Aorta (tissue), 5 donors: Measurements from ENCODE around the gene ARHGAP24. TPM values are rescaled to one million over a fixed set of nuclear protein-coding genes. Genes with fewer than 3 reads are reported as not detected.

Source experiments
- ATAC-seq: fragments of 200-7000 bp; cut with Tn5 transposase; one replicate; pipeline ENCODE4 v1.9.1; 2022; ENCODE audit warnings: moderate library complexity; ENCODE audit not compliant: low FRiP score
- DNase-seq, 2 donors: peaks; one replicate each; pipeline ENCODE4 v3.0.0-alpha.2; 2020
- H3K27ac ChIP-seq, 2 donors: one replicate each; pipeline ENCODE4 v1.5.1; 2013; ENCODE audit warnings: low read length in 2 of 2, mild to moderate bottlenecking in 2 of 2, moderate library complexity in 2 of 2, control low read depth in 1 of 2, inconsistent platforms in 1 of 2, low read depth in 1 of 2
- H3K27me3 ChIP-seq, 2 donors: one replicate each; pipeline ENCODE4 v1.6.1; 2013; ENCODE audit warnings: control low read depth in 1 of 2, low read length in 1 of 2, mild to moderate bottlenecking in 1 of 2, moderate library complexity in 1 of 2; ENCODE audit not compliant: insufficient read depth in 2 of 2, control insufficient read depth in 1 of 2
- H3K36me3 ChIP-seq, 2 donors: one replicate each; pipeline ENCODE4 v1.6.1; 2013; ENCODE audit warnings: control low read depth in 1 of 2, low read length in 1 of 2, mild to moderate bottlenecking in 1 of 2; ENCODE audit not compliant: insufficient read depth in 2 of 2, control insufficient read depth in 1 of 2
- H3K4me1 ChIP-seq, 2 donors: one replicate each; pipeline ENCODE4 v1.6.1; 2013; ENCODE audit warnings: low read length in 2 of 2, control low read depth in 1 of 2, mild to moderate bottlenecking in 1 of 2, moderate library complexity in 1 of 2; ENCODE audit not compliant: insufficient read depth in 2 of 2, control insufficient read depth in 1 of 2
- H3K4me3 ChIP-seq, 2 donors: one replicate each; pipeline ENCODE4 v1.5.1; 2013; ENCODE audit warnings: low read length in 2 of 2, control low read depth in 1 of 2, mild to moderate bottlenecking in 1 of 2
- H3K9me3 ChIP-seq: one replicate; pipeline ENCODE4 v1.6.1; 2013; ENCODE audit warnings: mild to moderate bottlenecking, low read length; ENCODE audit not compliant: control insufficient read depth
- WGBS, 2 donors: extraction: QIAGEN DNeasy Blood & Tissue Kit; methylation state at CpG; one replicate each; pipeline ENCODE4 v1.1.7; 2013; 5-methylcytosine and 5-hydroxymethylcytosine counted together
- intact Hi-C, 2 donors: fragments of 100-400 bp; cut with DNase I; formaldehyde crosslinking; loops; one replicate each; pipeline versions ENCODE4 v1.14.2 to v1.15.0; 2022
- polyA plus RNA-seq, 2 donors: library from polyadenylated mRNA; stranded (reverse); fragments of 200-250 nt; gene quantifications; one replicate each; pipeline ENCODE4 v1.2.3, GENCODE V29; 2013
- total RNA-seq, 2 donors: library from RNA; stranded (reverse); fragmentation: NEBNext Ultra II Directional; extraction: Animal tissue kit (Norgen Biotek cat#: 25700); gene quantifications; one replicate each; pipeline ENCODE4 v1.2.1, GENCODE V29; 2021
- donor health status: healthy with polysubstance abuse.
- donor health status: Bipolar disorder and iron deficiency.
- donor health status: DM: no; HTN: no; CAD: no.
- donor health status: DM: no; HTN: no; CAD: no.
- donor health status: DM: yes; HTN: yes; CAD: no.

The ARHGAP24 gene
- total and polyA plus RNA-seq, 4 donors: 13.4 to 35.2 (median 34.0) TPM

GRCh38 chr4:85520765-85521749 lies 46.1 kb downstream of the ARHGAP24 start:
- no peaks in the 10 kb centered on the region for H3K9me3 ChIP-seq
- H3K4me3 ChIP-seq: no peak overlapping the region
- 78 to 84% methylated on average over 5 of the region's 5 CpGs for WGBS, 2 donors
- no peak overlapping the region for H3K27ac ChIP-seq
- intact Hi-C loops: no loop called here
- H3K36me3 ChIP-seq: no peaks in the 10 kb centered on the region
- no peak for ATAC-seq
- H3K4me1 ChIP-seq: no peaks in the 10 kb centered on the region
- no peak for DNase-seq
- H3K27me3 ChIP-seq: no peaks in the 10 kb centered on the region

GRCh38 chr4:85522277-85522676 lies 47.3 kb downstream of the ARHGAP24 start:
- no peaks in the 10 kb centered on the region for H3K4me1 ChIP-seq
- no peak overlapping the region for H3K27ac ChIP-seq
- H3K36me3 ChIP-seq: no peaks in the 10 kb centered on the region
- H3K4me3 ChIP-seq: no peak overlapping the region
- no peaks in the 10 kb centered on the region for H3K9me3 ChIP-seq
- ATAC-seq (no peak), DNase-seq (no peak)
- intact Hi-C loops: no loop called here
- H3K27me3 ChIP-seq: no peaks in the 10 kb centered on the region

- Histone ChIP-seq H3K9me3 (no peaks in the 10 kb centered on the region), H3K27ac (no peak overlapping the region), H3K27me3 (no peaks in the 10 kb centered on the region), H3K36me3 (no peaks in the 10 kb centered on the region), H3K4me3 (no peak overlapping the region), H3K4me1 (no peaks in the 10 kb centered on the region)
- DNase-seq (no peak), ATAC-seq (no peak)
- intact Hi-C loops: no loop called here
- 40 to 42% methylated on average over 3 of the region's 3 CpGs for WGBS, 2 donors
Measured at GRCh38 chr4:85522836-85523235, 47.9 kb downstream of the ARHGAP24 start.

GRCh38 chr4:85527815-85528214 lies 52.9 kb downstream of the ARHGAP24 start:
- no peak overlapping the region for H3K4me3 ChIP-seq
- ATAC-seq (no peak), DNase-seq (no peak)
- H3K27me3 ChIP-seq: no peaks in the 10 kb centered on the region
- no peaks in the 10 kb centered on the region for H3K4me1 ChIP-seq
- no peaks in the 10 kb centered on the region for H3K36me3 ChIP-seq
- H3K9me3 ChIP-seq: no peaks in the 10 kb centered on the region
- intact Hi-C loops: no loop called here
- WGBS, 2 donors: 51 to 58% methylated on average over 2 of the region's 2 CpGs
- H3K27ac ChIP-seq: no peak overlapping the region

- no peak for ATAC-seq
- Histone ChIP-seq H3K4me1 (no peaks in the 10 kb centered on the region), H3K36me3 (no peaks in the 10 kb centered on the region), H3K9me3 (no peaks in the 10 kb centered on the region), H3K27me3 (peaks cover 0 to 2% of the 10 kb centered on the region in 2 donors), H3K27ac (no peak overlapping the region), H3K4me3 (no peak overlapping the region)
- no peak for DNase-seq
- WGBS, 2 donors: 56 to 62% methylated on average over 1 of the region's 1 CpG
- intact Hi-C loops: no loop called here
Measured at GRCh38 chr4:85531560-85532341, 56.8 kb downstream of the ARHGAP24 start.

- Histone ChIP-seq H3K9me3 (no peaks in the 10 kb centered on the region), H3K36me3 (no peaks in the 10 kb centered on the region), H3K27ac (no peak overlapping the region), H3K4me1 (no peaks in the 10 kb centered on the region), H3K4me3 (no peak overlapping the region), H3K27me3 (peaks cover 0 to 2% of the 10 kb centered on the region in 2 donors)
- DNase-seq: no peak
- WGBS, 2 donors: 86 to 88% methylated on average over 3 of the region's 3 CpGs
- no peak for ATAC-seq
- intact Hi-C loops: no loop called here
Measured at GRCh38 chr4:85534120-85534519, 59.2 kb downstream of the ARHGAP24 start.

GRCh38 chr4:85543832-85544231 lies 68.9 kb downstream of the ARHGAP24 start:
- no peaks in the 10 kb centered on the region for H3K27me3 ChIP-seq
- H3K36me3 ChIP-seq: no peaks in the 10 kb centered on the region
- H3K4me3 ChIP-seq: no peak overlapping the region
- DNase-seq: no peak
- H3K27ac ChIP-seq: no peak overlapping the region
- intact Hi-C loops: no loop called here
- H3K9me3 ChIP-seq: no peaks in the 10 kb centered on the region
- H3K4me1 ChIP-seq: no peaks in the 10 kb centered on the region
- 32 to 54% methylated on average over 1 of the region's 1 CpG for WGBS, 2 donors
- no peak for ATAC-seq

- Histone ChIP-seq H3K36me3 (no peaks in the 10 kb centered on the region), H3K27me3 (no peaks in the 10 kb centered on the region), H3K4me3 (no peak overlapping the region), H3K9me3 (no peaks in the 10 kb centered on the region), H3K27ac (no peak overlapping the region), H3K4me1 (no peaks in the 10 kb centered on the region)
- ATAC-seq (no peak), DNase-seq (no peak)
- intact Hi-C loops: no loop called here
- WGBS, 2 donors: 83 to 92% methylated on average over 5 of the region's 5 CpGs
Measured at GRCh38 chr4:85544751-85545150, 69.8 kb downstream of the ARHGAP24 start.
